ENCODE results near the gene CHTF8.

DNA sequence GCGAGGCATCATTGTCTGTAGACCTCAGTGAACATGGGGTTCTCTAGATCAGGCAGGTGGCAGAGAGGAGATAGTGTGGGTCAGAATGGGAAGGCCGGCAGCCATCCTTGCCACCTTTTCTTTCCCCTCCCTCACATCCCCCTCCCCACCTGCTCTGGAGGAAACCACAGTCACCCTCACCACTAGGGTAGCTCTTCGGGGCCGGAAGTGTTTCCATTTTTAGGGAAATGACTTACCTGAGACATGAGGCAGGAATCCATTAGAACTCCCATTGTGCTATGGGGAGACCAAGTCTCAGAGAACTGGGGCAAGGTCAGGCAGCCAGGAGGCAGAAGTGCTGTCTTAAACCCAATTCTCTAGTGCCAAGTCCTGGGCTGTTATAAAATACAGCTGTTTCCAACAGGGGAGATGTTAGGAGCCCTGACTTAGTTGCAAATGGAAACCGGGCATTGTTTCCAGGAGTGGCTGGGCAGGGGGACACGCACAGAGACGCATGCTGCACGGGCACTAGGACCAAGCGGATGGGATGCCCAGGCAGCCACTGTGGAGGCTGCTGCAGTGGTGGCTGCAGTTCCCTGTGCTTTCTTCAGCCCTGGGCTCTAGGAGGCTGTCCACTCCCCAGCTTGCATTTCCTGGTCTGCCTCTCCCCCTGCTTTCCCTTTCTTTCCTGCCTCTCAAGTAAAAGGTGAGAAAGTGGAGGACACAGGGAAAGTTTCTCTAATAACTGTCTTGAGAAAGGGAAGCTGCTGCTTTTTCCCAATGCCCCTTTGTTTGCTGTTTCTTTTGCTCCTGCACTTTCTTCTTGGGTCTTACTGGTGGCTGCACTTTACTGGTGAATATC is 24.1 kb downstream of the CHTF8 start:
- TF ChIP-seq EZH2 (IDR thresholded peaks at IDR 0.05; ENCODE audit: insufficient read depth, poor library complexity, severe bottlenecking) (no peak), EZH2phosphoT487 (IDR thresholded peaks at IDR 0.05; ENCODE audit: insufficient read depth, low read depth) (no peak)
